ENCODE measurements around the gene DNAL4. TPM values are rescaled to one million over a fixed set of nuclear protein-coding genes. Genes with fewer than 3 reads are reported as not detected.

The DNAL4 gene
- total and polyA plus RNA-seq, 10 of the 15 experiments (the other 5 are each of a cell fraction or from before 2014, with no cell fraction given): 0.35 to 8.5 (median 6.3) TPM; not detected in 1

- Histone ChIP-seq H3K27ac (ENCODE audit: control insufficient read depth, insufficient read depth) (no peak overlapping the region), H3K36me3 (ENCODE audit: control insufficient read depth in 2 of 2, insufficient read depth in 2 of 2, low read length in 1 of 2) (peaks cover 27 to 64% of the 10 kb centered on the region in 2 experiments), H2AFZ (ENCODE audit: control insufficient read depth, low read depth, low read length) (no peak overlapping the region), H3K9me3 (replicated peaks; ENCODE audit: control insufficient read depth, insufficient read depth, low read length) (no peaks in the 10 kb centered on the region), H3K4me1 (ENCODE audit: control insufficient read depth, insufficient read depth, low read length) (no peaks in the 10 kb centered on the region), H3K4me3 (no peak overlapping the region), H3K9ac (ENCODE audit: control insufficient read depth, insufficient read depth, low read length) (no peak overlapping the region), H3K4me2 (ENCODE audit: control insufficient read depth, insufficient read depth) (no peak overlapping the region), H4K20me1 (ENCODE audit: control insufficient read depth, insufficient read depth) (peaks cover 2% of the 10 kb centered on the region; the same call in 1 of the 2 replicates), H3K27me3 (replicated peaks in 1 of 2; ENCODE audit: control insufficient read depth in 2 of 2, insufficient read depth in 2 of 2, low read length in 1 of 2) (no peaks in the 10 kb centered on the region), H3K79me2 (ENCODE audit: control insufficient read depth, insufficient read depth, low read length) (no peaks in the 10 kb centered on the region)
- RAD21 ChIA-PET (ENCODE audit: unreplicated experiment): interaction anchor here (0.8 to 1.0 kb wide), 2 partner anchors 9 to 16 kb away, joined by 3 to 4 read pairs; no protein-coding TSS in a partner anchor
- TF ChIP-seq NFYB (IDR thresholded peaks at IDR 0.05; ENCODE audit: insufficient read depth, low read depth, low read length): no peak
- 0 out of 2 replicates have a peak, but pooled peaks have one; percentile 56 for TF ChIP-seq POLR2A (IDR thresholded peaks at IDR 0.05; ENCODE audit: low read depth, low read length)
- peak; percentile 32; the same call in 1 of the 2 replicates for TF ChIP-seq POLR2AphosphoS2 (IDR thresholded peaks at IDR 0.05; ENCODE audit: low read depth, low read length)
- no peak for TF ChIP-seq EZH2 (IDR thresholded peaks at IDR 0.05; ENCODE audit: borderline replicate concordance, control insufficient read depth, low read depth, low read length)
- TF ChIP-seq POLR2AphosphoS5 (IDR thresholded peaks at IDR 0.05; ENCODE audit: low read length): peak; percentile 58; the same call in 1 of the 2 replicates
- TF ChIP-seq POU2F2 (IDR thresholded peaks at IDR 0.05; ENCODE audit: borderline replicate concordance, low read depth, low read length): 0 out of 3 replicates have a peak, but pooled peaks have one; percentile 28
- peak; percentile 18; the same call in 1 of the 2 replicates for TF ChIP-seq PML (IDR thresholded peaks at IDR 0.05; ENCODE audit: low read length)
- FAIRE-seq (no peak), DNase-seq (ENCODE audit: low read depth, low spot score) (no peak), ATAC-seq (peak; percentile 32)
- POLR2A ChIA-PET: interaction anchor here (1.4 kb wide), 1 partner anchor 10 kb away, joined by 3 read pairs; no protein-coding TSS in a partner anchor
- intact Hi-C loops (cut with micrococcal nuclease; ENCODE audit: unreplicated experiment): no loop called here
- BruUV-seq (replicated peaks): no TSS peak
- in situ Hi-C loops (cut with MboI): no loop called here
- CTCF ChIA-PET: interaction anchor here (0.5 to 3.7 kb wide), 5 partner anchors 11 to 419 kb away, joined by 3 to 26 read pairs (median 5); no protein-coding TSS in a partner anchor
- 64% methylated on average over 15 of the region's 15 CpGs for WGBS (ENCODE audit: insufficient coverage, insufficient replicate concordance, low lambda C conversion rate, missing lambda C conversion rate)
- SMC1A ChIA-PET (ENCODE audit: uncharacterized antibody, unreplicated experiment): interaction anchor here (0.5 to 0.6 kb wide), 2 partner anchors 24 to 43 kb away, joined by 3 read pairs; no protein-coding TSS in a partner anchor
These were observed 58.3 kb downstream of the DNAL4 start for GRCh38 chr22:38735465-38736256.
